Prostate gland (tissue), 2 donors: ENCODE results near the gene BASP1.

Experiments
- CTCF ChIP-seq, 4 experiments: fragments of 200-600 bp in 2 of 4; fragments of 450-650 bp in 2 of 4; sonication (generic) in 2 of 4; IDR thresholded peaks; 1 replicate in 3 of 4; 2 replicates in 1 of 4; pipeline ENCODE4 v1.5.1; 2016 to 2019; ENCODE audit warnings: antibody characterized with exemption in 4 of 4, mild to moderate bottlenecking in 2 of 4, moderate library complexity in 2 of 4
- POLR2A ChIP-seq: fragments of 450-650 bp; IDR thresholded peaks from one replicate; pipeline ENCODE4 v1.6.1; 2016; ENCODE audit warnings: antibody characterized with exemption, mild to moderate bottlenecking
- POLR2AphosphoS5 ChIP-seq: sonication (generic); formaldehyde crosslinking; IDR thresholded peaks from one replicate; pipeline ENCODE4 v1.6.1; 2017; ENCODE audit warnings: antibody characterized with exemption

GRCh38 chr5:17184588-17184987, 32.8 kb upstream of the BASP1 start:
- TF ChIP-seq POLR2AphosphoS5, result no peak
- TF ChIP-seq CTCF (IDR thresholded peaks at IDR 0.05), result no peak
- no peak for TF ChIP-seq POLR2A
